Muscle of leg (tissue), 11 donors: ENCODE data around the gene SPSB3. TPM values are rescaled to one million over a fixed set of nuclear protein-coding genes. Genes with fewer than 3 reads are reported as not detected.

Experiments used
- DNase-seq: peaks from one replicate; pipeline ENCODE4 v3.0.0; 2013
- H3K27ac ChIP-seq: one replicate; pipeline ENCODE4 v1.5.1; 2013; ENCODE audit warnings: mild to moderate bottlenecking, low read length, control low read depth
- H3K27me3 ChIP-seq: one replicate; pipeline ENCODE4 v1.6.1; 2013; ENCODE audit warnings: low read length; ENCODE audit not compliant: control insufficient read depth, insufficient read depth
- H3K36me3 ChIP-seq: one replicate; pipeline ENCODE4 v1.6.1; 2013; ENCODE audit warnings: low read length; ENCODE audit not compliant: control insufficient read depth, insufficient read depth
- H3K4me1 ChIP-seq: one replicate; pipeline ENCODE4 v1.6.1; 2013; ENCODE audit warnings: low read length; ENCODE audit not compliant: control insufficient read depth, insufficient read depth
- H3K4me3 ChIP-seq: one replicate; pipeline ENCODE4 v1.5.1; 2013; ENCODE audit warnings: low read length, control low read depth
- H3K9me3 ChIP-seq: replicated peaks from 2 replicates; pipeline ENCODE4 v1.6.1; 2013; ENCODE audit warnings: low read depth, low read length; ENCODE audit not compliant: control insufficient read depth
- WGBS: methylation state at CpG from one replicate; pipeline ENCODE4 v1.1.5; 2013; ENCODE audit warnings: missing lambda C conversion rate; ENCODE audit not compliant: insufficient coverage; 5-methylcytosine and 5-hydroxymethylcytosine counted together
- polyA plus RNA-seq, 8 donors: library from polyadenylated mRNA; unstranded; fragments of 120-200 nt; gene quantifications; one replicate each; pipeline versions ENCODE4 v1.2.1 to v1.2.3, GENCODE V29; 2013; ENCODE audit warnings: inconsistent platforms in 1 of 8, low replicate concordance in 1 of 8; ENCODE audit not compliant: insufficient read length in 8 of 8, insufficient read depth in 1 of 8
- total RNA-seq: library from RNA; stranded (reverse); fragments of 120-200 nt; gene quantifications from one replicate; pipeline ENCODE4 v1.2.4, GENCODE V29; 2013

Gene SPSB3
- total and polyA plus RNA-seq, 9 donors: 21.0 to 35.1 (median 24.7) TPM

- H3K27me3 ChIP-seq: no peaks in the 10 kb centered on the region
- WGBS: under 1% methylated on average over 57 of the region's 79 CpGs
- H3K27ac ChIP-seq: peak within 1 kb of the TSS; percentile 51
- H3K36me3 ChIP-seq: peaks cover 56% of the 10 kb centered on the region
- H3K4me1 ChIP-seq: peaks cover 34% of the 10 kb centered on the region
- DNase-seq: peak; percentile 84
- H3K4me3 ChIP-seq: peak within 1 kb of the TSS; percentile 74
- no peaks in the 10 kb centered on the region for H3K9me3 ChIP-seq
Observed at GRCh38 chr16:1771188-1771863, 11.0 kb downstream of the SPSB3 start, which contains the start of gene NME3. Gene NME3 (minus strand): TSS chr16:1771543. CDS start chr16:1771534, 9 bp downstream.

GRCh38 chr16:1770328-1771187, 11.8 kb downstream of the SPSB3 start:
- Histone ChIP-seq H3K4me1 (peaks cover 34% of the 10 kb centered on the region), H3K9me3 (no peaks in the 10 kb centered on the region), H3K27me3 (no peaks in the 10 kb centered on the region), H3K4me3 (peak overlapping the region; percentile 74), H3K36me3 (peaks cover 56% of the 10 kb centered on the region), H3K27ac (no peak overlapping the region)
- 11% methylated on average over 81 of the region's 81 CpGs for WGBS
- peak; percentile 59 for DNase-seq

GRCh38 chr16:1769402-1770300, 12.7 kb downstream of the SPSB3 start:
- Histone ChIP-seq H3K27ac (no peak overlapping the region), H3K27me3 (no peaks in the 10 kb centered on the region), H3K36me3 (peaks cover 59% of the 10 kb centered on the region), H3K9me3 (no peaks in the 10 kb centered on the region), H3K4me3 (no peak overlapping the region), H3K4me1 (peaks cover 32% of the 10 kb centered on the region)
- no peak for DNase-seq
- WGBS: 73% methylated on average over 15 of the region's 27 CpGs

GRCh38 chr16:1768767-1769401, 13.5 kb downstream of the SPSB3 start:
- Histone ChIP-seq H3K4me1 (peaks cover 28% of the 10 kb centered on the region), H3K36me3 (peaks cover 63% of the 10 kb centered on the region), H3K4me3 (no peak overlapping the region), H3K27ac (no peak overlapping the region), H3K9me3 (no peaks in the 10 kb centered on the region), H3K27me3 (no peaks in the 10 kb centered on the region)
- no peak for DNase-seq
- WGBS: 67% methylated on average over 13 of the region's 26 CpGs

GRCh38 chr16:1768061-1768766, 14.2 kb downstream of the SPSB3 start:
- no peaks in the 10 kb centered on the region for H3K27me3 ChIP-seq
- no peak for DNase-seq
- peaks cover 25% of the 10 kb centered on the region for H3K4me1 ChIP-seq
- H3K36me3 ChIP-seq: peaks cover 67% of the 10 kb centered on the region
- H3K4me3 ChIP-seq: no peak overlapping the region
- 79% methylated on average over 41 of the region's 41 CpGs for WGBS
- no peaks in the 10 kb centered on the region for H3K9me3 ChIP-seq
- no peak overlapping the region for H3K27ac ChIP-seq

GRCh38 chr16:1767116-1767994, 15.0 kb downstream of the SPSB3 start:
- Histone ChIP-seq H3K4me1 (peaks cover 23% of the 10 kb centered on the region), H3K27me3 (no peaks in the 10 kb centered on the region), H3K36me3 (peaks cover 75% of the 10 kb centered on the region), H3K9me3 (no peaks in the 10 kb centered on the region), H3K27ac (no peak overlapping the region), H3K4me3 (no peak overlapping the region)
- DNase-seq: no peak
- 92% methylated on average over 30 of the region's 42 CpGs for WGBS

- peaks cover 16% of the 10 kb centered on the region for H3K4me1 ChIP-seq
- WGBS: 91% methylated on average over 18 of the region's 18 CpGs
- H3K4me3 ChIP-seq: no peak overlapping the region
- no peaks in the 10 kb centered on the region for H3K9me3 ChIP-seq
- DNase-seq: no peak
- no peaks in the 10 kb centered on the region for H3K27me3 ChIP-seq
- peaks cover 81% of the 10 kb centered on the region for H3K36me3 ChIP-seq
- H3K27ac ChIP-seq: no peak overlapping the region
Observed at GRCh38 chr16:1766701-1767100, 15.7 kb downstream of the SPSB3 start.

GRCh38 chr16:1766231-1766630, 16.1 kb downstream of the SPSB3 start:
- peaks cover 82% of the 10 kb centered on the region for H3K36me3 ChIP-seq
- no peak for DNase-seq

More at GRCh38 chr16:1766231-1766630, 16.1 kb downstream of the SPSB3 start:
- no peaks in the 10 kb centered on the region for H3K9me3 ChIP-seq
- WGBS: 89% methylated on average over 15 of the region's 19 CpGs
- peaks cover 16% of the 10 kb centered on the region for H3K4me1 ChIP-seq
- H3K27me3 ChIP-seq: no peaks in the 10 kb centered on the region
- H3K27ac ChIP-seq: no peak overlapping the region
- H3K4me3 ChIP-seq: no peak overlapping the region
